ENCODE results near the gene ZBTB25. TPM values are rescaled to one million over a fixed set of nuclear protein-coding genes. Genes with fewer than 3 reads are reported as not detected.

ZBTB25 gene
- total RNA-seq, 1 donor from 2014 or later = 9.4 TPM

DNA sequence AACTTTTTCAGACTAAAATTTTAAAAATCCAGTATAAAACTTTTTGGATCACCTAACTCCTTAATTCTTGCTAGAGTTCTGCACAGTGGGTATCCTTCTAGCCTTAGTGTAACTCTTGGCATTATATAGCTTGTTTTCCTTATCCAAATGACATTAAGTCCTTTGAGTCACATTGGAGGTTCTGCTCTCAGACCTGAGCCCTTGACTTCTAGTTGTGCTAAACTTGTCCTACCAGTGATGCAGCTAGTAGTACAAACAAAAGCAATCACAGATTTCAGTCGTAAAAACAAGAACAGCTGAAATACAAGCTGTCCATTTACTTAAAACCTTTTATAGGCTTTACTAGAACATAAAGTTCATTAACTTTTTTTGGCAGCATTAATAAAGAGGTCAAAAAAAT is 11.4 kb upstream of the ZBTB25 start:
- Mint-ChIP-seq H3K4me3 (ENCODE audit: unreplicated experiment) (no peak overlapping the region), H3K27ac (ENCODE audit: unreplicated experiment) (no peak overlapping the region), H3K36me3 (ENCODE audit: unreplicated experiment) (no peaks in the 10 kb centered on the region), H3K9me3 (ENCODE audit: unreplicated experiment) (no peaks in the 10 kb centered on the region), H3K4me1 (ENCODE audit: low read depth, unreplicated experiment) (peaks cover 9% of the 10 kb centered on the region), H3K27me3 (ENCODE audit: unreplicated experiment) (no peaks in the 10 kb centered on the region)
- TF ChIP-seq, protein P1, sequence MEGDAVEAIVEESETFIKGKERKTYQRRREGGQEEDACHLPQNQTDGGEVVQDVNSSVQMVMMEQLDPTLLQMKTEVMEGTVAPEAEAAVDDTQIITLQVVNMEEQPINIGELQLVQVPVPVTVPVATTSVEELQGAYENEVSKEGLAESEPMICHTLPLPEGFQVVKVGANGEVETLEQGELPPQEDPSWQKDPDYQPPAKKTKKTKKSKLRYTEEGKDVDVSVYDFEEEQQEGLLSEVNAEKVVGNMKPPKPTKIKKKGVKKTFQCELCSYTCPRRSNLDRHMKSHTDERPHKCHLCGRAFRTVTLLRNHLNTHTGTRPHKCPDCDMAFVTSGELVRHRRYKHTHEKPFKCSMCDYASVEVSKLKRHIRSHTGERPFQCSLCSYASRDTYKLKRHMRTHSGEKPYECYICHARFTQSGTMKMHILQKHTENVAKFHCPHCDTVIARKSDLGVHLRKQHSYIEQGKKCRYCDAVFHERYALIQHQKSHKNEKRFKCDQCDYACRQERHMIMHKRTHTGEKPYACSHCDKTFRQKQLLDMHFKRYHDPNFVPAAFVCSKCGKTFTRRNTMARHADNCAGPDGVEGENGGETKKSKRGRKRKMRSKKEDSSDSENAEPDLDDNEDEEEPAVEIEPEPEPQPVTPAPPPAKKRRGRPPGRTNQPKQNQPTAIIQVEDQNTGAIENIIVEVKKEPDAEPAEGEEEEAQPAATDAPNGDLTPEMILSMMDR (IDR thresholded peaks at IDR 0.05; ENCODE audit: partially characterized antibody, unreplicated experiment) = no peak
- no peak for DNase-seq

DNA sequence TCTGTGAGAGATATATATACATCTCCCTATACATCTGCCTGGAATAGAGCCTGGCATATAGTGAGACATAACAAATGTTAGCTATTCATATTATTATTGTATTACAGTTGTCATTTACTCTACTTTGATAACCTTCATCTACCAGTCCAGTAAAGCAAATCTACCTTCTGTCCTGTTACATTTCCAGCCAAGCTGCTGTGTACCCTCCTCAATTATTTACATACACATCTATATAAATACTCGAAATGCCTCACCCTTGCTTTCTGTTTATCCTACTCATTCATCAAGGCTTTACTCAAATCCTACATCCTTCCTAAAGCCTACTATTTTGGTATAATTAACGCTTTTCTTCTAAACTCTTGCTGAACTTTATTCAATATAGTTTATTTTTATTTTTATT is 9.6 kb upstream of the ZBTB25 start:
- DNase-seq = no peak
- H3K4me1 Mint-ChIP-seq (ENCODE audit: low read depth, unreplicated experiment) = peaks cover 10% of the 10 kb centered on the region
- H3K27ac Mint-ChIP-seq (ENCODE audit: unreplicated experiment) = no peak overlapping the region
- H3K4me3 Mint-ChIP-seq (ENCODE audit: unreplicated experiment) = no peak overlapping the region
- TF ChIP-seq, protein P1 (IDR thresholded peaks at IDR 0.05; ENCODE audit: partially characterized antibody, unreplicated experiment) = no peak
- H3K9me3 Mint-ChIP-seq (ENCODE audit: unreplicated experiment) = no peaks in the 10 kb centered on the region
- no peaks in the 10 kb centered on the region for H3K27me3 Mint-ChIP-seq (ENCODE audit: unreplicated experiment)
- no peaks in the 10 kb centered on the region for H3K36me3 Mint-ChIP-seq (ENCODE audit: unreplicated experiment)

GRCh38 chr14:64510825-64511671 is 7.4 kb upstream of the ZBTB25 start:
- Mint-ChIP-seq H3K9me3 (ENCODE audit: unreplicated experiment) (no peaks in the 10 kb centered on the region), H3K27ac (ENCODE audit: unreplicated experiment) (no peak overlapping the region), H3K4me3 (ENCODE audit: unreplicated experiment) (no peak overlapping the region), H3K27me3 (ENCODE audit: unreplicated experiment) (no peaks in the 10 kb centered on the region), H3K36me3 (ENCODE audit: unreplicated experiment) (no peaks in the 10 kb centered on the region), H3K4me1 (ENCODE audit: low read depth, unreplicated experiment) (peaks cover 24% of the 10 kb centered on the region)
- TF ChIP-seq, protein P1 (IDR thresholded peaks at IDR 0.05; ENCODE audit: partially characterized antibody, unreplicated experiment) = peak; percentile 92
- DNase-seq = peak; percentile 63

DNA sequence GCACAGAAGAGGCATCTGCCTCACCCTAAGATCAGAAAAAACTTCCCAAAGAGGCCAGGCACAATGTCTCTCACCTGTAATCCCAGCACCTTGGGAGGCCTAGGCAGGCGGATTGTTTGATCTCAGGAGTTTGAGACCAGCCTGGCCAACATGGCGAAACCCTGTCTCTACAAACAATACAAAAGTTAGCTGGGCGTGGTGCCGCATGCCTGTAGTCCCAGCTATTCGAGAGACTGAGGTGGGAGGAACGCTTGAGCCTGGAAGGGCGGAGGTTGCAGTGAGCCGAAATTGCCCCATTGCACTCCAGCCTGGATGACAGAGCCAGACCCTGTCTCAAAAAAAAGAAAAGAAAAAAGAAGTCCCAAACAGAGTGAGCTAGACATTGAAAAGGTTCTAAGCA is 5.4 kb upstream of the ZBTB25 start:
- Mint-ChIP-seq H3K27ac (ENCODE audit: unreplicated experiment) (no peak overlapping the region), H3K36me3 (ENCODE audit: unreplicated experiment) (no peaks in the 10 kb centered on the region), H3K4me3 (ENCODE audit: unreplicated experiment) (no peak overlapping the region), H3K27me3 (ENCODE audit: unreplicated experiment) (peaks cover 8% of the 10 kb centered on the region), H3K4me1 (ENCODE audit: low read depth, unreplicated experiment) (peaks cover 29% of the 10 kb centered on the region), H3K9me3 (ENCODE audit: unreplicated experiment) (peaks cover 9% of the 10 kb centered on the region)
- no peak for DNase-seq
- TF ChIP-seq, protein P1 (IDR thresholded peaks at IDR 0.05; ENCODE audit: partially characterized antibody, unreplicated experiment) = no peak

- Mint-ChIP-seq H3K27me3 (ENCODE audit: unreplicated experiment) (peaks cover 10% of the 10 kb centered on the region), H3K27ac (ENCODE audit: unreplicated experiment) (no peak overlapping the region), H3K9me3 (ENCODE audit: unreplicated experiment) (peaks cover 9% of the 10 kb centered on the region), H3K36me3 (ENCODE audit: unreplicated experiment) (no peaks in the 10 kb centered on the region), H3K4me3 (ENCODE audit: unreplicated experiment) (no peak overlapping the region), H3K4me1 (ENCODE audit: low read depth, unreplicated experiment) (peaks cover 29% of the 10 kb centered on the region)
- TF ChIP-seq, protein P1 (IDR thresholded peaks at IDR 0.05; ENCODE audit: partially characterized antibody, unreplicated experiment) = no peak
- DNase-seq = no peak
Measured at GRCh38 chr14:64508215-64508776, 4.7 kb upstream of the ZBTB25 start.

Data from glutamatergic neuron (in vitro differentiated cells).